Memory B cell (primary cell): Measurements from ENCODE around the gene TRERF1.
"Not testable (repeated sequence)": the region's sequence is repeated elsewhere in the genome, so short reads cannot be mapped to it uniquely, and the experiment has no call there.

Experiments used
- ATAC-seq: fragments of 150-1000 bp; cut with Tn5 transposase; 2 replicates; pipeline ENCODE4 v1.10.0; 2021; ENCODE audit warnings: low read depth, mild to moderate bottlenecking, moderate library complexity
- DNase-seq, 2 donors: peaks; one replicate each; pipeline ENCODE4 v3.0.0; 2022; ENCODE audit warnings: low spot score in 2 of 2
- H3K27ac Mint-ChIP-seq: one replicate; pipeline ENCODE4 v1.8.0; 2022; ENCODE audit warnings: mild to moderate bottlenecking, moderate library complexity, mixed read lengths
- H3K27me3 Mint-ChIP-seq: one replicate; pipeline ENCODE4 v1.8.0; 2022; ENCODE audit warnings: mixed read lengths
- H3K36me3 Mint-ChIP-seq: one replicate; pipeline ENCODE4 v1.8.0; 2022; ENCODE audit warnings: mild to moderate bottlenecking, mixed read lengths
- H3K4me1 Mint-ChIP-seq: one replicate; pipeline ENCODE4 v1.8.0; 2022; ENCODE audit warnings: mixed read lengths
- H3K4me3 Mint-ChIP-seq: one replicate; pipeline ENCODE4 v1.8.0; 2022; ENCODE audit warnings: mild to moderate bottlenecking, moderate library complexity, mixed read lengths
- H3K9me3 Mint-ChIP-seq: one replicate; pipeline ENCODE4 v1.8.0; 2022; ENCODE audit warnings: mixed read lengths

TRERF1 gene

GRCh38 chr6:42324656-42325324 is 126.9 kb downstream of the TRERF1 start:
- H3K27ac Mint-ChIP-seq, H3K27me3 Mint-ChIP-seq, H3K9me3 Mint-ChIP-seq, ATAC-seq, H3K4me3 Mint-ChIP-seq, H3K36me3 Mint-ChIP-seq, H3K4me1 Mint-ChIP-seq, DNase-seq: not testable (repeated sequence)

- H3K27me3 Mint-ChIP-seq: no peaks in the 10 kb centered on the region
- no peak for ATAC-seq
- peaks cover 2% of the 10 kb centered on the region for H3K36me3 Mint-ChIP-seq
- no peaks in the 10 kb centered on the region for H3K9me3 Mint-ChIP-seq
- H3K27ac Mint-ChIP-seq: no peak overlapping the region
- no peak for DNase-seq
- peaks cover 3% of the 10 kb centered on the region for H3K4me1 Mint-ChIP-seq
- no peak overlapping the region for H3K4me3 Mint-ChIP-seq
These were observed 129.1 kb downstream of the TRERF1 start for GRCh38 chr6:42322676-42323075.

- H3K27me3 Mint-ChIP-seq: no peaks in the 10 kb centered on the region
- peaks cover 2% of the 10 kb centered on the region for H3K36me3 Mint-ChIP-seq
- ATAC-seq (no peak), DNase-seq (no peak)
- H3K4me3 Mint-ChIP-seq: no peak overlapping the region
- no peak overlapping the region for H3K27ac Mint-ChIP-seq
- H3K4me1 Mint-ChIP-seq: peaks cover 3% of the 10 kb centered on the region
- no peaks in the 10 kb centered on the region for H3K9me3 Mint-ChIP-seq
These were observed 129.8 kb downstream of the TRERF1 start for GRCh38 chr6:42321976-42322375.

GRCh38 chr6:42320762-42321161 is 131.0 kb downstream of the TRERF1 start:
- DNase-seq: no peak
- Mint-ChIP-seq H3K27me3 (no peaks in the 10 kb centered on the region), H3K27ac (no peak overlapping the region), H3K9me3 (no peaks in the 10 kb centered on the region), H3K4me3 (no peak overlapping the region), H3K36me3 (peaks cover 2% of the 10 kb centered on the region), H3K4me1 (peaks cover 10% of the 10 kb centered on the region)
- no peak for ATAC-seq

- H3K27ac Mint-ChIP-seq: no peak overlapping the region
- H3K36me3 Mint-ChIP-seq: peaks cover 2% of the 10 kb centered on the region
- DNase-seq: no peak
- H3K4me1 Mint-ChIP-seq: peaks cover 10% of the 10 kb centered on the region
- no peaks in the 10 kb centered on the region for H3K9me3 Mint-ChIP-seq
- H3K27me3 Mint-ChIP-seq: no peaks in the 10 kb centered on the region
- no peak for ATAC-seq
- no peak overlapping the region for H3K4me3 Mint-ChIP-seq
These were observed 133.2 kb downstream of the TRERF1 start for GRCh38 chr6:42318480-42318879.

- H3K4me1 Mint-ChIP-seq: peaks cover 10% of the 10 kb centered on the region
- H3K4me3 Mint-ChIP-seq: peak overlapping the region; percentile 32
These were observed 134.7 kb downstream of the TRERF1 start for GRCh38 chr6:42316981-42317380.

GRCh38 chr6:42315991-42316970 is 135.4 kb downstream of the TRERF1 start:
- H3K4me3 Mint-ChIP-seq: peak overlapping the region; percentile 32
- ATAC-seq: peak; percentile 88
- no peaks in the 10 kb centered on the region for H3K9me3 Mint-ChIP-seq
- peaks cover 10% of the 10 kb centered on the region for H3K4me1 Mint-ChIP-seq
- H3K36me3 Mint-ChIP-seq: peaks cover 2% of the 10 kb centered on the region
- peak in 1 of 2 donors; percentile 14 for DNase-seq
- no peaks in the 10 kb centered on the region for H3K27me3 Mint-ChIP-seq
- peak overlapping the region; percentile 92 for H3K27ac Mint-ChIP-seq

More at GRCh38 chr6:42316981-42317380, 134.7 kb downstream of the TRERF1 start:
- H3K9me3 Mint-ChIP-seq: no peaks in the 10 kb centered on the region
- no peaks in the 10 kb centered on the region for H3K27me3 Mint-ChIP-seq
- peak; percentile 43 for ATAC-seq
- H3K36me3 Mint-ChIP-seq: peaks cover 2% of the 10 kb centered on the region
- H3K27ac Mint-ChIP-seq: peak overlapping the region; percentile 92
- no peak for DNase-seq

- Mint-ChIP-seq H3K4me1 (peaks cover 10% of the 10 kb centered on the region), H3K4me3 (no peak overlapping the region), H3K27me3 (no peaks in the 10 kb centered on the region), H3K36me3 (peaks cover 3% of the 10 kb centered on the region), H3K9me3 (no peaks in the 10 kb centered on the region), H3K27ac (no peak overlapping the region)
- no peak for ATAC-seq
- no peak for DNase-seq
These were observed 136.3 kb downstream of the TRERF1 start for GRCh38 chr6:42315259-42315990.

GRCh38 chr6:42314571-42315258 is 137.0 kb downstream of the TRERF1 start:
- Mint-ChIP-seq H3K4me3 (no peak overlapping the region), H3K9me3 (no peaks in the 10 kb centered on the region), H3K27ac (no peak overlapping the region), H3K27me3 (no peaks in the 10 kb centered on the region), H3K36me3 (peaks cover 3% of the 10 kb centered on the region), H3K4me1 (peaks cover 10% of the 10 kb centered on the region)
- no peak for ATAC-seq
- no peak for DNase-seq

- Mint-ChIP-seq H3K4me1 (peaks cover 10% of the 10 kb centered on the region), H3K4me3 (no peak overlapping the region), H3K9me3 (no peaks in the 10 kb centered on the region), H3K36me3 (peaks cover 3% of the 10 kb centered on the region), H3K27me3 (no peaks in the 10 kb centered on the region), H3K27ac (no peak overlapping the region)
- no peak for ATAC-seq
- DNase-seq: no peak
These were observed 137.7 kb downstream of the TRERF1 start for GRCh38 chr6:42313941-42314570.

GRCh38 chr6:42313038-42313437 is 138.7 kb downstream of the TRERF1 start:
- Mint-ChIP-seq H3K27me3 (no peaks in the 10 kb centered on the region), H3K36me3 (peaks cover 5% of the 10 kb centered on the region), H3K4me1 (peaks cover 10% of the 10 kb centered on the region), H3K27ac (no peak overlapping the region), H3K9me3 (no peaks in the 10 kb centered on the region), H3K4me3 (no peak overlapping the region)
- DNase-seq: no peak
- no peak for ATAC-seq

GRCh38 chr6:42307141-42307470 is 144.6 kb downstream of the TRERF1 start:
- Mint-ChIP-seq H3K9me3 (no peaks in the 10 kb centered on the region), H3K27ac (no peak overlapping the region), H3K4me1 (no peaks in the 10 kb centered on the region), H3K4me3 (no peak overlapping the region), H3K27me3 (no peaks in the 10 kb centered on the region), H3K36me3 (peaks cover 5% of the 10 kb centered on the region)
- ATAC-seq (no peak), DNase-seq (no peak)

GRCh38 chr6:42306439-42307140 is 145.1 kb downstream of the TRERF1 start:
- H3K9me3 Mint-ChIP-seq: no peaks in the 10 kb centered on the region
- no peak for DNase-seq
- peaks cover 5% of the 10 kb centered on the region for H3K36me3 Mint-ChIP-seq
- H3K27me3 Mint-ChIP-seq: no peaks in the 10 kb centered on the region
- no peak for ATAC-seq
- H3K27ac Mint-ChIP-seq: no peak overlapping the region
- no peak overlapping the region for H3K4me3 Mint-ChIP-seq
- H3K4me1 Mint-ChIP-seq: no peaks in the 10 kb centered on the region
